ENCODE results near the gene PEX6. TPM values are rescaled to one million over a fixed set of nuclear protein-coding genes. Genes with fewer than 3 reads are reported as not detected.
"Not testable (repeated sequence)": the region's sequence is repeated elsewhere in the genome, so short reads cannot be mapped to it uniquely, and the experiment has no call there.

PEX6 gene
- total RNA-seq, 6 donors from 2014 or later, result 6.5 to 36.7 (median 21.0) TPM

DNA sequence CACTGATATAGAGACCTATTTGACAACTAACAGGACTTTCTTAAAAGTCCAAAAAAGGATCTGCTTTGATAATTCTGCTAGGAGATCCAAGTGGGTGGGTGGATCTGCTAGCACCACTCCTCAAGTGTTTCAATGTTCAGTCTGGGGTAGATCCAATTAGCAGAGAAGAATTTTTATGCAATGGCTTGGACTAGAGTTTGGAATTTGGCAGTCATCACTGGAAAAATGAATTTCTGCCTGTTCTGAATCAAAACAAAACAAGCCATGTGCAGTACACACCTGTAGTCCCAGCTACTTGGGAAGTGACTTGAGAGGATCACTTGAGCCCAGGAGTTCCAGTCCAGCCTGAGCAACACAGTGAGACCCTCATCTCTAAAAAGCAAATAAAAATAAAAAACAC is 31.0 kb downstream of the PEX6 start:
- H3K9me3 ChIP-seq, result no peaks in the 10 kb centered on the region
- TF ChIP-seq POLR2AphosphoS5 (IDR thresholded peaks at IDR 0.05), result no peak
- no peak for TF ChIP-seq EP300 (IDR thresholded peaks at IDR 0.05)
- TF ChIP-seq, protein P1, sequence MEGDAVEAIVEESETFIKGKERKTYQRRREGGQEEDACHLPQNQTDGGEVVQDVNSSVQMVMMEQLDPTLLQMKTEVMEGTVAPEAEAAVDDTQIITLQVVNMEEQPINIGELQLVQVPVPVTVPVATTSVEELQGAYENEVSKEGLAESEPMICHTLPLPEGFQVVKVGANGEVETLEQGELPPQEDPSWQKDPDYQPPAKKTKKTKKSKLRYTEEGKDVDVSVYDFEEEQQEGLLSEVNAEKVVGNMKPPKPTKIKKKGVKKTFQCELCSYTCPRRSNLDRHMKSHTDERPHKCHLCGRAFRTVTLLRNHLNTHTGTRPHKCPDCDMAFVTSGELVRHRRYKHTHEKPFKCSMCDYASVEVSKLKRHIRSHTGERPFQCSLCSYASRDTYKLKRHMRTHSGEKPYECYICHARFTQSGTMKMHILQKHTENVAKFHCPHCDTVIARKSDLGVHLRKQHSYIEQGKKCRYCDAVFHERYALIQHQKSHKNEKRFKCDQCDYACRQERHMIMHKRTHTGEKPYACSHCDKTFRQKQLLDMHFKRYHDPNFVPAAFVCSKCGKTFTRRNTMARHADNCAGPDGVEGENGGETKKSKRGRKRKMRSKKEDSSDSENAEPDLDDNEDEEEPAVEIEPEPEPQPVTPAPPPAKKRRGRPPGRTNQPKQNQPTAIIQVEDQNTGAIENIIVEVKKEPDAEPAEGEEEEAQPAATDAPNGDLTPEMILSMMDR (IDR thresholded peaks at IDR 0.05), result no peak
- TF ChIP-seq POLR2A (IDR thresholded peaks at IDR 0.05), result no peak
- H3K27me3 ChIP-seq, result no peaks in the 10 kb centered on the region
- H3K36me3 ChIP-seq, result peaks cover 0 to 9% (median 7%) of the 10 kb centered on the region in 4 donors
- no peak for DNase-seq
- no peak overlapping the region for H3K4me3 ChIP-seq
- no peak overlapping the region for H3K27ac ChIP-seq
- ATAC-seq (ENCODE audit: low FRiP score in 2 of 2), result no peak
- H3K4me1 ChIP-seq, result no peaks in the 10 kb centered on the region

DNA sequence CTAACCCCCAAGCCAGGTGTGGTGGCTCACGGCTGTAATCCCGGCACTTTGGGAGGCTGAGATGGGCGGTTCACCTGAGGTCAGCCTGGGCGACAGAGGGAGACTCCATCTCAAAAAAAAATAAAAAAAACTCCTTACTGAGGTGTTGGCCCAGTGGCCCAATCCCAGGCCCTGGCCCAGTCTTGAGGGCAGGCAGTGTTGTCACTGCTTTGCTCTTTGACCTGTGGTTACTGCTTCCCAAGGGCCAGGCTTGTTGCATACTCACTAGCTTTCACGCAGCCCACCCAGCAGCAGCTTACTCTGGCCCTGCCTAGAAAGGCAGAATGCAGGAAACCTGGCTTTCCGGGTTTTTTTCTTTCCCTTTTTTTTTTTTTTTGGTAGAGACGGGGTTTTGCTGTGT is 36.5 kb downstream of the PEX6 start:
- Histone ChIP-seq H3K36me3 (peaks cover 0 to 52% (median 40%) of the 10 kb centered on the region in 4 donors), H3K4me3 (no peak overlapping the region), H3K27me3 (no peaks in the 10 kb centered on the region), H3K27ac (no peak overlapping the region), H3K9me3 (no peaks in the 10 kb centered on the region), H3K4me1 (peaks cover 0 to 4% (median 0%) of the 10 kb centered on the region in 4 donors)
- 79 to 88% methylated on average over 7 of the region's 7 CpGs for WGBS, 2 donors
- DNase-seq, result no peak
- no peak for ATAC-seq (ENCODE audit: low FRiP score in 2 of 2)
- TF ChIP-seq, protein P1 (IDR thresholded peaks at IDR 0.05), result no peak
- TF ChIP-seq EP300 (IDR thresholded peaks at IDR 0.05) (no peak), POLR2AphosphoS5 (IDR thresholded peaks at IDR 0.05) (no peak), POLR2A (IDR thresholded peaks at IDR 0.05) (no peak)

DNA sequence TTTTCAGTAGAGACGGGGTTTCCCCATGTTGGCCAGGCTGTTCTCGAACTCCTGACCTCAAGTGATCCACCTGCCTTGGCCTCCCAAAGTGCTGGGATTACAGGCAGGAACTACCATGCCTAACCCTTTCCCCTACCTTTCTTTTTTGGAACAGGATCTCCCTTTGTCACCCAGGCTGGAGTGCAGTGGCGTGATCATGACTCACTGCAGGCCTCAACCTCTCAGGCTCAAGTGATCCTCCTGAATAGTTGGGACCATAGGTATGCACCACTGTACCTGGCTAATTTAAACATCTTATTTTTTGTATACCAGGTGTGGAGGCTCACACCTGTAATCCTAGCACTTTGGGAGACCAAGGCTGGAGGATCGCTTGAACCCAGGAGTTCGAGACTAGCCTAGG is 37.6 kb downstream of the PEX6 start:
- not testable (repeated sequence) for H3K4me3 ChIP-seq; H3K4me1 ChIP-seq; H3K27ac ChIP-seq; ATAC-seq (ENCODE audit: low FRiP score in 2 of 2); H3K27me3 ChIP-seq; H3K9me3 ChIP-seq; DNase-seq
- H3K36me3 ChIP-seq, result peaks cover 3 to 63% (median 46%) of the 10 kb centered on the region in 4 donors
- WGBS, 2 donors, result 98 to 99% methylated on average over 5 of the region's 5 CpGs

DNA sequence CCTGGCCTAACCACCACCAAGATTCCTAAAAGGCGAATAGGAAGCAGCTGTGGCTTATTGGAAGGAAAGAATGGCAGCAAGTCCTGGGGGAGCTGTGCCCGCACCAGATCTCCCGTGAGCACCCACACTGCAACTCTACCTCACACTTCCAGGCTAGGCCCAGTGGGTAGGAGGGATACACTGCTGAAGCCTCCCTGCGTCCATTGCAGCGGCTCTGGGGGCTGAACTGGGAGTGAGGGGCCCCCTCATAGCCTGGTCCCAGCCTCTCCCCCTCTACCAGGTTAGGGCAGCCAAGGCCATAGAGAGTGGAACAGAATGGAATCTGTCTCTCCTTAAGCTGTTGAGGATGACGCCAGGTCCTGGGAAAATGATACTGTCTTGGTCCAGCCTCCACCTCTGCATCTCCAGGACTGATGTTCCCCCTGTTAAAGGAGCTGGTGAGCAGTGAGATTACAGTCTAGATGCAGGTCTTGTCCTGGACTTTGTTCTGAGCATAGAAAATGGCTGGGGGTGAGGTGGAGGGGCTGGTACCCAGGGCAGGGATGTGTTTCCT is 38.4 kb downstream of the PEX6 start:
- H3K27ac ChIP-seq, result no peak overlapping the region
- H3K4me3 ChIP-seq, result no peak overlapping the region
- DNase-seq, result no peak
- WGBS, 2 donors, result 90 to 95% methylated on average over 4 to 6 of the region's 6 CpGs
- peak in 1 of 2 donors; percentile 21 for ATAC-seq (ENCODE audit: low FRiP score in 2 of 2)
- no peaks in the 10 kb centered on the region for H3K9me3 ChIP-seq
- H3K4me1 ChIP-seq, result peaks cover 0 to 4% (median 0%) of the 10 kb centered on the region in 4 donors
- peaks cover 10 to 71% (median 54%) of the 10 kb centered on the region in 4 donors for H3K36me3 ChIP-seq
- no peaks in the 10 kb centered on the region for H3K27me3 ChIP-seq
- TF ChIP-seq POLR2A (IDR thresholded peaks at IDR 0.05), result no peak
- TF ChIP-seq, protein P1 (IDR thresholded peaks at IDR 0.05), result no peak
- TF ChIP-seq EP300 (IDR thresholded peaks at IDR 0.05), result no peak
- TF ChIP-seq POLR2AphosphoS5 (IDR thresholded peaks at IDR 0.05), result no peak

DNA sequence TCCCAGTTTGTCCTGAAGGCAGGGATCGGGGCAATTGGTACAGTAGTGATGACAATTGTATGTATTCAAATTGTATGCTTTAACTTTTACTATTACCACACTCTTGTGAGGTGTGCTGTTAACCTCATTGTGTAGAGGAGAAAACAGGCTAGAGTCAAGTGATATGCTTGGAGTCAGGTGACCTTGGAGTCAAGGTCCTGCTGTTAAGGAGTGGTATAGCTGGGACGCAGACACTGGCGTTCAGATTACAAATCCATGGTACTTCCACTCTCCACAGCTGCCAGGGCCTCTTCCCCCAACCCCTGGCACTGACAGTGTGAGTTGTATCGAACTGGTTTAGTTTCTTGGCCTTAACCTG is 39.2 kb downstream of the PEX6 start:
- no peak for TF ChIP-seq POLR2AphosphoS5 (IDR thresholded peaks at IDR 0.05)
- TF ChIP-seq EP300 (IDR thresholded peaks at IDR 0.05), result no peak
- TF ChIP-seq, protein P1 (IDR thresholded peaks at IDR 0.05), result no peak
- Histone ChIP-seq H3K36me3 (peaks cover 10 to 79% (median 59%) of the 10 kb centered on the region in 4 donors), H3K9me3 (no peaks in the 10 kb centered on the region), H3K4me3 (no peak overlapping the region), H3K27ac (no peak overlapping the region), H3K4me1 (peaks cover 0 to 4% (median 0%) of the 10 kb centered on the region in 4 donors), H3K27me3 (no peaks in the 10 kb centered on the region)
- ATAC-seq (ENCODE audit: low FRiP score in 2 of 2) (no peak), DNase-seq (no peak)
- WGBS, 2 donors, result 85 to 90% methylated on average over 4 of the region's 4 CpGs

Measured in upper lobe of left lung (tissue), 6 donors.